HL-60 (cell line): ENCODE data around the gene SIAH1.

Experiments
- POLR2AphosphoS5 ChIP-seq: IDR thresholded peaks from 2 replicates; pipeline ENCODE4 v1.6.1; 2012; ENCODE audit warnings: low read depth
- SPI1 ChIP-seq: IDR thresholded peaks from 2 replicates; pipeline ENCODE4 v1.6.1; 2012; ENCODE audit warnings: low read depth, mild to moderate bottlenecking, borderline replicate concordance
- TF ChIP-seq, protein P1 (sequence below): IDR thresholded peaks from one replicate; pipeline ENCODE4 v1.5.1; 2011; ENCODE audit warnings: low read length, control low read depth, inconsistent platforms; ENCODE audit not compliant: insufficient read depth

DNA sequence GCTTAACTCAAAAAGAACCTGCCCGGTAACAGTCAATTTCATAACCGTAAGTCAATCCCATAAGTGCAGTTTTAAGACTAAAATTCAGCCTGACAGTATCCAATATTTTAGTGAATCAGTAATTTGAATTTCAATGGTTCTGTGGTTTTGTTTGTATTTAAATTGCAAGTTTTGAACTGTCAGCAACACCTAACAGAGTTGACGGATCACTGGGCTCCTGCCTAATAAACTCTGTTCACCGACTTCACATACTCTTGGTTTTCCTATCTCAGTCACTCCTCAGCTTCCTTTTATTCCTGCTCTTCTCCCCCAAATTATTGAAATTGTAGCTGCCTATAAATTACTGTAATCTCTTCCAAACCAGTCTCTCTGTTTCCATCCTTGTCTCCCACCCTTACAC, 12.5 kb downstream of the SIAH1 start:
- TF ChIP-seq, protein P1, sequence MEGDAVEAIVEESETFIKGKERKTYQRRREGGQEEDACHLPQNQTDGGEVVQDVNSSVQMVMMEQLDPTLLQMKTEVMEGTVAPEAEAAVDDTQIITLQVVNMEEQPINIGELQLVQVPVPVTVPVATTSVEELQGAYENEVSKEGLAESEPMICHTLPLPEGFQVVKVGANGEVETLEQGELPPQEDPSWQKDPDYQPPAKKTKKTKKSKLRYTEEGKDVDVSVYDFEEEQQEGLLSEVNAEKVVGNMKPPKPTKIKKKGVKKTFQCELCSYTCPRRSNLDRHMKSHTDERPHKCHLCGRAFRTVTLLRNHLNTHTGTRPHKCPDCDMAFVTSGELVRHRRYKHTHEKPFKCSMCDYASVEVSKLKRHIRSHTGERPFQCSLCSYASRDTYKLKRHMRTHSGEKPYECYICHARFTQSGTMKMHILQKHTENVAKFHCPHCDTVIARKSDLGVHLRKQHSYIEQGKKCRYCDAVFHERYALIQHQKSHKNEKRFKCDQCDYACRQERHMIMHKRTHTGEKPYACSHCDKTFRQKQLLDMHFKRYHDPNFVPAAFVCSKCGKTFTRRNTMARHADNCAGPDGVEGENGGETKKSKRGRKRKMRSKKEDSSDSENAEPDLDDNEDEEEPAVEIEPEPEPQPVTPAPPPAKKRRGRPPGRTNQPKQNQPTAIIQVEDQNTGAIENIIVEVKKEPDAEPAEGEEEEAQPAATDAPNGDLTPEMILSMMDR, result no peak
- TF ChIP-seq POLR2AphosphoS5, result no peak
- TF ChIP-seq SPI1, result no peak
